HUES48 (cell line): ENCODE data around the gene CLCNKB.

ENCODE experiments used
- H3K27ac ChIP-seq: one replicate; pipeline ENCODE4 v1.7.0; 2013; ENCODE audit warnings: low read depth, low read length, inconsistent platforms
- H3K27me3 ChIP-seq: 2 replicates; pipeline ENCODE4 v1.6.1; 2013; ENCODE audit warnings: mild to moderate bottlenecking, low read length; ENCODE audit not compliant: control insufficient read depth, insufficient read depth
- H3K36me3 ChIP-seq: 2 replicates; pipeline ENCODE4 v1.6.1; 2013; ENCODE audit warnings: low read length; ENCODE audit not compliant: control insufficient read depth, insufficient read depth
- H3K4me1 ChIP-seq: 2 replicates; pipeline ENCODE4 v1.6.1; 2013; ENCODE audit warnings: mild to moderate bottlenecking, low read length; ENCODE audit not compliant: control insufficient read depth, insufficient read depth
- H3K4me3 ChIP-seq: 2 replicates; pipeline ENCODE4 v1.5.1; 2013; ENCODE audit warnings: mild to moderate bottlenecking, low read depth, low read length
- H3K9ac ChIP-seq: 2 replicates; pipeline ENCODE4 v1.6.1; 2013; ENCODE audit warnings: mild to moderate bottlenecking, low read depth, low read length, moderate library complexity
- H3K9me3 ChIP-seq: 2 replicates; pipeline ENCODE4 v1.6.1; 2013; ENCODE audit warnings: low read length; ENCODE audit not compliant: control insufficient read depth, insufficient read depth

The CLCNKB gene

GRCh38 chr1:16063226-16063829, 19.7 kb downstream of the CLCNKB start:
- no peaks in the 10 kb centered on the region for H3K27me3 ChIP-seq
- H3K9ac ChIP-seq, result no peak overlapping the region
- no peak overlapping the region for H3K4me3 ChIP-seq
- no peaks in the 10 kb centered on the region for H3K36me3 ChIP-seq
- H3K4me1 ChIP-seq, result peaks cover 7% of the 10 kb centered on the region; the same call in 1 of the 2 replicates
- H3K27ac ChIP-seq, result no peak overlapping the region
- H3K9me3 ChIP-seq, result no peaks in the 10 kb centered on the region

- Histone ChIP-seq H3K9ac (no peak overlapping the region), H3K9me3 (no peaks in the 10 kb centered on the region), H3K27ac (no peak overlapping the region)
Observed at GRCh38 chr1:16063921-16064320, 20.3 kb downstream of the CLCNKB start.

GRCh38 chr1:16064536-16065268, 21.1 kb downstream of the CLCNKB start:
- Histone ChIP-seq H3K27me3 (no peaks in the 10 kb centered on the region), H3K27ac (no peak overlapping the region), H3K4me1 (peaks cover 7% of the 10 kb centered on the region; the same call in 1 of the 2 replicates), H3K36me3 (no peaks in the 10 kb centered on the region), H3K9me3 (no peaks in the 10 kb centered on the region), H3K4me3 (no peak overlapping the region), H3K9ac (no peak overlapping the region)

More at GRCh38 chr1:16063921-16064320, 20.3 kb downstream of the CLCNKB start:
- no peaks in the 10 kb centered on the region for H3K36me3 ChIP-seq
- no peak overlapping the region for H3K4me3 ChIP-seq
- H3K4me1 ChIP-seq, result peaks cover 7% of the 10 kb centered on the region; the same call in 1 of the 2 replicates
- H3K27me3 ChIP-seq, result no peaks in the 10 kb centered on the region

GRCh38 chr1:16065269-16065576, 21.6 kb downstream of the CLCNKB start:
- Histone ChIP-seq H3K36me3 (no peaks in the 10 kb centered on the region), H3K4me1 (peaks cover 7% of the 10 kb centered on the region; the same call in 1 of the 2 replicates), H3K27me3 (no peaks in the 10 kb centered on the region)

GRCh38 chr1:16066245-16066644, 22.7 kb downstream of the CLCNKB start:
- Histone ChIP-seq H3K36me3 (no peaks in the 10 kb centered on the region), H3K9ac (no peak overlapping the region), H3K9me3 (no peaks in the 10 kb centered on the region), H3K27ac (no peak overlapping the region), H3K27me3 (0 out of 2 replicates have a peak, but pooled peaks cover 8% of the 10 kb centered on the region), H3K4me3 (no peak overlapping the region), H3K4me1 (peaks cover 7% of the 10 kb centered on the region; the same call in 1 of the 2 replicates)

More at GRCh38 chr1:16065269-16065576, 21.6 kb downstream of the CLCNKB start:
- H3K27ac ChIP-seq, result no peak overlapping the region
- H3K9me3 ChIP-seq, result no peaks in the 10 kb centered on the region
- H3K4me3 ChIP-seq, result no peak overlapping the region
- no peak overlapping the region for H3K9ac ChIP-seq

- H3K4me3 ChIP-seq, result no peak overlapping the region
- H3K27ac ChIP-seq, result no peak overlapping the region
- no peaks in the 10 kb centered on the region for H3K9me3 ChIP-seq
- no peaks in the 10 kb centered on the region for H3K36me3 ChIP-seq
- no peak overlapping the region for H3K9ac ChIP-seq
- H3K4me1 ChIP-seq, result peaks cover 7% of the 10 kb centered on the region; the same call in 1 of the 2 replicates
- peaks cover 15% of the 10 kb centered on the region for H3K27me3 ChIP-seq
Observed at GRCh38 chr1:16067127-16067768, 23.7 kb downstream of the CLCNKB start.

GRCh38 chr1:16067933-16068332, 24.4 kb downstream of the CLCNKB start:
- peaks cover 7% of the 10 kb centered on the region; the same call in 1 of the 2 replicates for H3K4me1 ChIP-seq
- H3K4me3 ChIP-seq, result no peak overlapping the region
- H3K9me3 ChIP-seq, result no peaks in the 10 kb centered on the region
- H3K27ac ChIP-seq, result no peak overlapping the region
- H3K36me3 ChIP-seq, result no peaks in the 10 kb centered on the region
- no peak overlapping the region for H3K9ac ChIP-seq
- peaks cover 21% of the 10 kb centered on the region for H3K27me3 ChIP-seq

- Histone ChIP-seq H3K9ac (no peak overlapping the region), H3K4me1 (peaks cover 7% of the 10 kb centered on the region; the same call in 1 of the 2 replicates), H3K9me3 (no peaks in the 10 kb centered on the region), H3K27me3 (peaks cover 26% of the 10 kb centered on the region), H3K36me3 (no peaks in the 10 kb centered on the region), H3K27ac (no peak overlapping the region), H3K4me3 (no peak overlapping the region)
Observed at GRCh38 chr1:16068356-16069270, 25.0 kb downstream of the CLCNKB start.

- H3K9ac ChIP-seq, result no peak overlapping the region
- H3K4me3 ChIP-seq, result no peak overlapping the region
- no peaks in the 10 kb centered on the region for H3K4me1 ChIP-seq
- no peaks in the 10 kb centered on the region for H3K9me3 ChIP-seq
- no peak overlapping the region for H3K27ac ChIP-seq
- H3K27me3 ChIP-seq, result peaks cover 48% of the 10 kb centered on the region
- H3K36me3 ChIP-seq, result no peaks in the 10 kb centered on the region
Observed at GRCh38 chr1:16070640-16071355, 27.2 kb downstream of the CLCNKB start.

GRCh38 chr1:16071614-16072013, 28.0 kb downstream of the CLCNKB start:
- no peak overlapping the region for H3K27ac ChIP-seq
- H3K9ac ChIP-seq, result no peak overlapping the region
- H3K27me3 ChIP-seq, result peaks cover 56% of the 10 kb centered on the region
- H3K4me1 ChIP-seq, result no peaks in the 10 kb centered on the region
- no peaks in the 10 kb centered on the region for H3K36me3 ChIP-seq
- H3K4me3 ChIP-seq, result no peak overlapping the region
- H3K9me3 ChIP-seq, result no peaks in the 10 kb centered on the region
